K562 (cell line): ENCODE data around the gene APBB2. TPM values are rescaled to one million over a fixed set of nuclear protein-coding genes. Genes with fewer than 3 reads are reported as not detected.
A peak's percentile ranks its signal among the peaks of the same experiment; 100 is the strongest.

ENCODE experiments used
- CREBBP ChIP-seq: IDR thresholded peaks from one replicate; pipeline ENCODE4 v1.6.1; 2012; ENCODE audit warnings: low read depth, mild to moderate bottlenecking, control low read depth, inconsistent platforms, low read length
- HDGF ChIP-seq: fragments of 450-650 bp; IDR thresholded peaks from 2 replicates; pipeline ENCODE4 v1.6.1; 2016
- MCM3 ChIP-seq: fragments of 450-650 bp; IDR thresholded peaks from 2 replicates; pipeline ENCODE4 v1.6.1; 2016
- MTA1 ChIP-seq: fragments of 450-650 bp; IDR thresholded peaks from 2 replicates; pipeline ENCODE4 v1.6.1; 2017; ENCODE audit warnings: borderline replicate concordance
- NR2C2 ChIP-seq, 2 experiments: fragments of 200-800 bp in 1 of 2; sonication (Bioruptor generic) in 1 of 2; sonication (generic) in 1 of 2; formaldehyde crosslinking in 1 of 2; IDR thresholded peaks; 2 replicates each; pipeline versions ENCODE4 v1.6.1 to v1.8.0; 2016 to 2022; ENCODE audit warnings: mild to moderate bottlenecking in 1 of 2, missing compliant biosample characterization in 1 of 2, missing genetic modification characterization in 1 of 2, missing genetic modification reagents in 1 of 2
- PBX2 ChIP-seq, 2 experiments: IDR thresholded peaks in 1 of 2; conservative IDR thresholded peaks in 1 of 2; 2 replicates each; pipeline ENCODE4 v1.6.1; 2016; ENCODE audit warnings: low read depth in 2 of 2, mild to moderate bottlenecking in 1 of 2, missing compliant biosample characterization in 1 of 2, missing genetic modification characterization in 1 of 2, moderate library complexity in 1 of 2
- RCOR1 ChIP-seq, 2 experiments: IDR thresholded peaks; 2 replicates each; pipeline ENCODE4 v1.6.1; 2012; ENCODE audit warnings: low read depth in 2 of 2, low read length in 2 of 2, borderline replicate concordance in 1 of 2, improper control_type of control experiment in 1 of 2
- SRSF1 ChIP-seq: fragments of 200-400 bp; formaldehyde crosslinking; IDR thresholded peaks from 2 replicates; pipeline ENCODE4 v1.6.1; 2017; ENCODE audit warnings: mild to moderate bottlenecking, low read depth, low read length, moderate library complexity
- ZNF143 ChIP-seq: sonication (generic); formaldehyde crosslinking; IDR thresholded peaks from 2 replicates; pipeline ENCODE4 v1.9.0; 2022; ENCODE audit warnings: mild to moderate bottlenecking, missing genetic modification reagents
- ZNF263 ChIP-seq: sonication (generic); formaldehyde crosslinking; IDR thresholded peaks from 2 replicates; pipeline ENCODE4 v1.8.0; 2022; ENCODE audit warnings: mild to moderate bottlenecking, missing genetic modification reagents, borderline replicate concordance
- ZNF609 ChIP-seq: sonication (generic); formaldehyde crosslinking; IDR thresholded peaks from 2 replicates; pipeline ENCODE4 v1.8.1; 2023; ENCODE audit warnings: missing genetic modification reagents, mild to moderate bottlenecking, borderline replicate concordance
- ZNF699 ChIP-seq: fragments of 250-450 bp; sonication (Bioruptor Pico); IDR thresholded peaks from 2 replicates; pipeline ENCODE4 v1.8.0; 2021; ENCODE audit warnings: mild to moderate bottlenecking, moderate library complexity; ENCODE audit not compliant: insufficient replicate concordance
- polyA plus RNA-seq, 8 experiments: library from polyadenylated mRNA; depleted of rRNA in 4 of 8; stranded (reverse) in 5 of 8; unstranded in 3 of 8; fragments of >200 nt; fragmentation: Nextera tagmentation in 2 of 8; fragmentation: Illumina TruSeq in 1 of 8; extraction: Ambion mirVana in 2 of 8; extraction: Trizol in 1 of 8; gene quantifications; 2 replicates each; pipeline versions ENCODE4 v1.2.1 to v1.2.3, GENCODE V29; 2011 to 2014; ENCODE audit warnings: inconsistent platforms in 1 of 8, missing spikeins in 1 of 8
- total RNA-seq, 7 experiments: library from RNA; depleted of rRNA in 6 of 7; stranded (reverse); fragments of >200 nt in 6 of 7; fragmentation: Illumina TruSeq in 2 of 7; extraction: Trizol in 2 of 7; gene quantifications; 2 replicates each; pipeline versions ENCODE4 v1.2.1 to v1.2.3, GENCODE V29; 2011 to 2021; ENCODE audit warnings: low replicate concordance in 1 of 7
- TF ChIP-seq, protein P1 (sequence below), 2 experiments: fragments of 200-800 bp in 1 of 2; sonication (Bioruptor generic) in 1 of 2; sonication (generic) in 1 of 2; formaldehyde crosslinking in 1 of 2; IDR thresholded peaks in 1 of 2; conservative IDR thresholded peaks in 1 of 2; 2 replicates each; pipeline versions ENCODE4 v1.5.0 to v1.6.1; 2016 to 2020; ENCODE audit warnings: missing compliant biosample characterization in 1 of 2, missing genetic modification characterization in 1 of 2, missing genetic modification reagents in 1 of 2

Gene APBB2
- total and polyA plus RNA-seq, 9 of the 15 experiments (the other 6 are each of a cell fraction or from before 2014, with no cell fraction given): 0.08 to 2.1 (median 1.4) TPM

DNA sequence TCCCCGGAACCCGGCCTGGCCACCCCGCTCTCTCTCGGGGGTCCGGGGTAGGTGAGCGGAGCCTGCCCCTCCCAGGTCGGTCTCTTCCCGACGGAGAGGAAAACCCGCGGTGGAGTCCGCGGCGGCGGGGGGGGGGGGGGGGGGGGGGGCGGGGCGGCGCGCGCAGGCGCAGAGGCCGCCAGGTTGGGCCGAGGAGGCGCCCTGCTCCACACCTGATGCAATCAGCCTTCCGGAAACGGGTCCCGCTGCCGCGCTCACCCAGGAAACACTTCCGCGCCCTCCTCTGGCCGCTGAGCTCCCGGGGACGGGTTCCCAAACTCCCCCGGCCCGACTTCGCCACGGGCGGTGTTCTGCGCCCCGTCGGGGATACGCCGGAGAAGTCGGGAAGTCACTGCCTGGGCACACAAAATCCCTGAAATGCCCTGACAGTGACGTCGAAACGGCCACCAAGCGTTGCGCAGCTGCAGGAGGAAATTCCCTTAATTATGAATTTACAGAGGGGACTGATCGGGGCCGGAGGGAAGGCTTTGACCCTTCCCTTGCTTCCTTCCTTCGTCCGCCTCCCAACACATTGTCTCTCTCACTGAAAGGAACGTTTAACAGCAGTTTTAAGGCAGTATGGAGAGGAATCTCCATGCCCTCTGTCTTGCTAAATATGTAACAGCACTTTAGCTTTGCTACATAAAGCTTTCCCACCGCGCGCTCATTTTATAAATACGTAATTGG is 2.1 kb upstream of the APBB2 start (continued):
- TF ChIP-seq ZNF609 (no peak), NR2C2 (CRISPR knock-in tag; IDR thresholded peaks at IDR 0.05) (no peak), NR2C2 (tag; IDR thresholded peaks at IDR 0.05) (peak; percentile 78), PBX2 (CRISPR knock-in tag; IDR thresholded peaks at IDR 0.05; ENCODE audit: low read depth) (no peak), PBX2 (tag; conservative IDR thresholded peaks at IDR 0.05; ENCODE audit: low read depth) (no peak), ZNF263 (CRISPR knock-in tag) (no peak), MTA1 (no peak), RCOR1 (IDR thresholded peaks at IDR 0.05; ENCODE audit: borderline replicate concordance in 1 of 2, low read depth in 2 of 2, low read length in 2 of 2) (no peak), SRSF1 (no peak), ZNF699 (CRISPR knock-in tag) (no peak), ZNF143 (no peak), HDGF (no peak), MCM3 (no peak), CREBBP (no peak)
- TF ChIP-seq, protein P1, sequence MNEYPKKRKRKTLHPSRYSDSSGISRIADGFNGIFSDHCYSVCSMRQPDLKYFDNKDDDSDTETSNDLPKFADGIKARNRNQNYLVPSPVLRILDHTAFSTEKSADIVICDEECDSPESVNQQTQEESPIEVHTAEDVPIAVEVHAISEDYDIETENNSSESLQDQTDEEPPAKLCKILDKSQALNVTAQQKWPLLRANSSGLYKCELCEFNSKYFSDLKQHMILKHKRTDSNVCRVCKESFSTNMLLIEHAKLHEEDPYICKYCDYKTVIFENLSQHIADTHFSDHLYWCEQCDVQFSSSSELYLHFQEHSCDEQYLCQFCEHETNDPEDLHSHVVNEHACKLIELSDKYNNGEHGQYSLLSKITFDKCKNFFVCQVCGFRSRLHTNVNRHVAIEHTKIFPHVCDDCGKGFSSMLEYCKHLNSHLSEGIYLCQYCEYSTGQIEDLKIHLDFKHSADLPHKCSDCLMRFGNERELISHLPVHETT (CRISPR knock-in tag; conservative IDR thresholded peaks at IDR 0.05 in 1 of 2, IDR thresholded peaks at IDR 0.05 in 1 of 2): no peak
